ENCODE results near the gene PHF14. TPM values are rescaled to one million over a fixed set of nuclear protein-coding genes. Genes with fewer than 3 reads are reported as not detected.

The PHF14 gene
- total and polyA plus RNA-seq, 2 donors (not counting 3 experiments of a cell fraction or from before 2014, with no cell fraction given) = 8.8 to 43.4 TPM

- H3K27me3 ChIP-seq (ENCODE audit: control insufficient read depth in 2 of 2, insufficient read depth in 2 of 2, low read length in 2 of 2) = no peaks in the 10 kb centered on the region
- H3K9me3 ChIP-seq (replicated peaks; ENCODE audit: control insufficient read depth, insufficient read depth, low read length) = no peaks in the 10 kb centered on the region
- TF ChIP-seq POLR2AphosphoS5 (IDR thresholded peaks at IDR 0.05; ENCODE audit: insufficient read depth, low read depth, low read length) (no peak), MYC (IDR thresholded peaks at IDR 0.05; ENCODE audit: low read depth, low read length) (no peak), JUN (IDR thresholded peaks at IDR 0.05; ENCODE audit: borderline replicate concordance, insufficient read depth, insufficient read length, low read depth) (no peak), POLR2A (IDR thresholded peaks at IDR 0.05; ENCODE audit: low read depth, low read length) (no peak), EZH2 (IDR thresholded peaks at IDR 0.05; ENCODE audit: borderline replicate concordance, low read depth, low read length, severe bottlenecking) (no peak), MAX (IDR thresholded peaks at IDR 0.05; ENCODE audit: insufficient read depth, insufficient read length) (no peak), CTCF (IDR thresholded peaks at IDR 0.05; ENCODE audit: extremely low read depth in 1 of 2, insufficient read depth in 1 of 2, low read depth in 1 of 2, low read length in 2 of 2) (no peak), FOS (IDR thresholded peaks at IDR 0.05; ENCODE audit: borderline replicate concordance, insufficient read depth, low read length) (no peak)
- DNase-seq (ENCODE audit: low read depth, low spot score) = no peak
- H2AFZ ChIP-seq (ENCODE audit: low read depth, low read length) = no peak overlapping the region
- FAIRE-seq = no peak
- intact Hi-C loops (cut with micrococcal nuclease) (no loop called here), dilution Hi-C loops (cut with MboI; ENCODE audit: extremely low pct_ligation_motif_present, low sequenced_read_pairs) (no loop called here)
- peaks cover 4% of the 10 kb centered on the region for H3K4me1 ChIP-seq (ENCODE audit: control insufficient read depth, extremely low read depth, insufficient read depth, low read length)
- H3K36me3 ChIP-seq (ENCODE audit: control insufficient read depth in 2 of 2, extremely low read depth in 1 of 2, insufficient read depth in 2 of 2, low read length in 2 of 2) = no peaks in the 10 kb centered on the region
- no peaks in the 10 kb centered on the region for H3K9me1 ChIP-seq (replicated peaks; ENCODE audit: control insufficient read depth, extremely low read depth, insufficient read depth, low read length)
- ChIA-PET CTCF (interaction anchor here (1.4 kb wide), 1 partner anchor 36 kb away, joined by 6 read pairs; no protein-coding TSS in a partner anchor), POLR2A (no interaction called here)
- no peak overlapping the region for H3K4me3 ChIP-seq (replicated peaks in 1 of 3; ENCODE audit: insufficient read depth in 1 of 3, low read depth in 1 of 3, low read length in 3 of 3)
- no TSS peak for BruUV-seq (replicated peaks)
- H4K20me1 ChIP-seq (replicated peaks; ENCODE audit: control insufficient read depth, extremely low read depth, insufficient read depth, low read length) = no peaks in the 10 kb centered on the region
- H3K9ac ChIP-seq (replicated peaks; ENCODE audit: extremely low read depth, insufficient read depth, low read length) = no peak overlapping the region
- no peak overlapping the region for H3K27ac ChIP-seq (ENCODE audit: insufficient read depth, low read depth, low read length)
- H3K4me2 ChIP-seq (ENCODE audit: insufficient read depth, low read length) = no peak overlapping the region
- H3K79me2 ChIP-seq (ENCODE audit: control insufficient read depth, insufficient read depth, low read length) = no peaks in the 10 kb centered on the region
Observed at GRCh38 chr7:11175887-11176286, 202.2 kb downstream of the PHF14 start.
